ENCODE results near the gene PPARGC1A.
A peak's percentile ranks its signal among the peaks of the same experiment; 100 is the strongest.

PPARGC1A gene

DNA sequence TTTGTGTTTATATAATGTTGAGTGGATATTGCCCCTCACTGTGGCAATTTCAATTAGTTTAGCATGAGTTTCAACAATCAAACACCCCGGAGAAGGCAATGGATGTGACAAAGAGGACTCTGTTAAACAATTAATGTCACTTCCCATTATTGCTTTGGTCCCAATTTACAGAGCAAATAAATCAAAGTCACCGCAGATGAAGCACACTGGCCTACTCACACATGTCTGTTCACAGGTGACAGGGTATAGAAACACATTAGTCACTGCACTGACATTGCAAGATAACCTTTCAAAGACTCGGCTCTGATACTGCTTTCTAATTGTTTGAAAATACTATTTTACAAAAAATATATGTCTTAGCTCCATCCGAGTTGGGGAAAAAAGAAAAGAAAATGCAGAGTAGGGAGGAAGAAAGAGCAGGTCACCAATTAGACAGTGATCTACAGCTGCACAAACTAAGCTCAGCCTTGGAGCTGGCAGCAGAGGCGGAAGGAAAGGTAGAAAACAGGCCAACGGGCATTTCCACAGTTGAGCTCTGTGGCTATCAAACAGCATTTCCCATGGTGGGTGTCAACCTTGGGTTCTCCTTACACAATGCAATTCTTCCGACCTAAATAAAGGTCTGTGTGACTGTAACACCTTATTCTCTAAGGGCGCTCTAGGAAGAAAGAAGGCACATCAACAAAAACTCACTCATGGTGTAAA is 53.9 kb downstream of the PPARGC1A start:
- DNase-seq, result no peak

DNA sequence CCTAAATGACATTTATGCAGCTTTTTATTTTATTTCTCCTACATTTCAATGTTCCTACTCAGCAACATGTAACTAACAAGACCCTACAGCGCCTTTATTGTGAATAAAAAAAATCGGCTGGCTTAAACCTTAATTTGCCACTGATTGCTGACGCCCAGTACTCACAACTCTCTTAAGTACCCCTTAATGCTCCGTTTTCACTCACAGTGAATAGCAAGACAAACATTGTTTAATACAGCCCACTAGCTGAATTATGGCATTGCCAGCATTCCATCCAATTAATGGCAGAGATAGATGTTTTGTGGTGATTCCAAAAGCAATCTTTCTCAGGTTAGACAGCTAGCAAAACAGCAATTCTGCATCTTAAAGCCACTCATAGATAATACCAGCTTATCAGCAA is 61.1 kb downstream of the PPARGC1A start:
- DNase-seq, result peak; percentile 43

DNA sequence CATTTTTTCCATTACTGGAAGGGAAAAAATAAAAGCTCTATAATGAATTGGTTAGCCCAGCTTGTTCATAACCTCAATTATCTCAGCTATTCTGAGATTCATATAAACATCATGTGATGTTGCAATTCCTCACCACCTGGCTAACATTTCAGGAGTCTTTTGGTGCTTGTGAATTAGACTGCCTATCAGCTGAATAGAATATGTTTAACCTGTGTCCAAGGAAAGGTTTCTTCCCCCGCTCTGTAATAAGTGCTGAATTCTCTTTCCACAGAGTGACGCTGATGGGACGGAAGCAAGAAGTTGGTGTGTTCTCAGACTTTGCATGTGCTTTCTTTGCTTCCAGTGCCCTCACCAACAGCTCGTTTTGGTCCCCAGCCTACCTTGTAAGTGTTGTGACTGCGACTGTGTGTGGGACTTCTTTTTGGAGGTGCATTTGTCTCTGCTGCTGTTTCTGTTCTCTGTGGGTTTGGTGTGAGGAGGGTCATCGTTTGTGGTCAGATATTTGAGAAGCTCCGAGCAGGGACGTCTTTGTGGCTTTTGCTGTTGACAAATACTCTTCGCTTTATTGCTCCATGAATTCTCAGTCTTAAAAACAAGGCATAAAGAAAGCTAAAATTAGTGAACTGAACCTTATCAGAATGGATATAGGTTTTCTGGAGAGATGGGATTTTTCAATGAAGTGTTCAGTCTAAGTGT is 61.7 kb downstream of the PPARGC1A start:
- DNase-seq, result no peak

DNA sequence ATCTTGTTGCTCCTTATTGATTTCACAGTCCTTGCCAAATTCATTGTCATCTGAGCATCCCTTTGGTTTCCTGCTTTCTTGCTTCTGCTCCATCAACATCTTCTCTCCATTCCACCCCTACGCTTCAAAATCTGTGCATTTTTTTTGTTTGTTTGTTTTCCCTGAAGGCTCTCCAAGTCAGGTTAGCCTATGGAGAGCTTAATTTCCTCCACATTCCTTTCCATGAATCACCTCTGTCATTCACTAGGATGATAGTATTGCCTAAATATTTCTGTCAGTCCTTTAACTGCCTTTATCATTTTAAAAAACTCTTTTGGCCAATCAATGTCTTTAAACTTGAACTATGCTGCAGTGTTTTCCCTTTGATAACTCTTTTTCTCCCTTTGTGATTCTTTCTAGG is 67.7 kb downstream of the PPARGC1A start:
- DNase-seq, result no peak

DNA sequence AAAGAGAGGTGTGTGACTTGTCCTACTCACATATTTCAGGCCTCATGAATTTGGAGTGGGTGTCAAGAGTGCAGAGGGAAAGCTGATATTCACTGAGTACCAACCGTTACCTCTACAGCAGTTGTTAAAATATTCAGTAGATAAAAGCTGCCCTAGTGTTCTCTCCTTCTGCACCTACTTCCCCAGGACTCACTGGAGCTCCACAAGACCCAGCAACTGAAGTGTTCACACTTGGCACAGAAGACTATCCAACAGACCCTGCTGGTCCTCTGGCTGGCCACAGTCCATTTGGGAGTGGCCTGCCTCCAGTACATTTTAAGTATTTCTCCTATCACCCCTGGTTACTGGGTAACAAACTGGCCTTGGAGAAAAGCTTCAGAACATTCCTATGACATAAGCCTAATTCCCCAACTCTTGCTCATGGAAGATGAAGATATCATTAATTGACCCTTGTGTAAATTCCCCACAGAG is 70.8 kb downstream of the PPARGC1A start:
- no peak for DNase-seq

DNA sequence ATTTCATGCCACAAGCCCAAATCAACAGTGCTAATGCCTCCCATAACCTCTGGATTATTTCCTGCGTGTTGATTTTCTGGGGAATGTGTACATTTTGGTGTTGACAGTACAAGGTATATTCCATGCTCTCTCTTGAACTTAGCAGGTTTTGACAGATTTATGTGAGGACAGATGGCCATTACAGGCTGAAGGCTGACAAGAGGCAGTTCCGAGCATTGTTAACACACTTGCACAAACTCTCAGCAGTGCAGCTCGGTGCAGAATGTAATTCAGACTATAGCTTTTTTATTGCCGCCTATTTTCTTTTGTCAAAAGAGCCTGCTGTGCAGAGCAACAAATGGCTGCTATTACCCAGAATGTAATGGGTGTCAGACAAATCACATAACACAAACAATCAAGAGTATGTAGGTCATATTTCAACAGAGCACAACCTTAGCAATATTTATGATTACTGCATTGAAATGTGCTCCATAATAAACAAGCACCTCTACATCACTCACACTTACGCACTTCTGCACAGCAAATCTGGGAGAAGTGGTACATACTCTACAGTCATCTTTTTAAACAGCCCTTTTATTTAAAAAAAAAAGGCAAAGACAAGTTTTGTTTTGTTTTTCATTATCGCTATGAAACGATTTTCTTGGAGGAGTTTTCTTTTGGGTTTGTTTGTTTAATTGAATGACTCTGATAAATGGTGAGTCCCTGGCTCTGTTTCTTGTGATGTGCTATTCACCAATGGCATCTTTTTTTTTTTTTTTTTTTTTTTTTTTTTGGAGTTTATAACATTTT is 71.6 kb downstream of the PPARGC1A start:
- DNase-seq, result peak; percentile 56

DNA sequence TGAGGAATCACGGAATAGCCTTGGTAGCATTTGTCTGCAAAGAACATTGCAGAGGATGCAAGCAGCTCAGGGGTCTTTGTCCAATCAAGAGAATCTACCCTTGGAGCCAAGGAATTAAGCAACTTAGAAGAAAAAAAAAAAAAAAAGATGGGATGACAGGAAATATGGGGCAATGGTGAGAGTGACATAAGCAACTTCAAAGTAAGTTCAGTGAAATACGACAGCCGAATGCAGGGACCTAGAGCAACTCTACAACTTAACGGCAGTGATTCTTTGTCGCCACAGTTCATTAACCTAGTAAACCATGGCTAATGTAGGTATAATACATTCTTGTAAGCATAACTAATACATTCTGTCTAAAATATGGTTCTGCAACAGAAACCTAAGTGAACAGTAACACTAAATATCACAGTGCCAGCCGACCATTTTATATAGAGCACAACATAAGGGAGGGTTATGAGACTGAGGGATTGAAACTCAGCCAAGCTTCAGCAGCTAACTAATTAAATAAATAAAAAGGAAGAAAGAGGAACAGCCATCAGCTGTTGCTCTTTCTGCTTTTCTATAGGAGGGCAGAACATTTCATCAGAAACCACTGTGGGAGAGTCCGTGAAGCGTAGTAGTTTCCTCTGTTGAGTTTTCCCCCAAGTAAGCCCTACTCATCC is 74.7 kb downstream of the PPARGC1A start:
- no peak for DNase-seq

DNA sequence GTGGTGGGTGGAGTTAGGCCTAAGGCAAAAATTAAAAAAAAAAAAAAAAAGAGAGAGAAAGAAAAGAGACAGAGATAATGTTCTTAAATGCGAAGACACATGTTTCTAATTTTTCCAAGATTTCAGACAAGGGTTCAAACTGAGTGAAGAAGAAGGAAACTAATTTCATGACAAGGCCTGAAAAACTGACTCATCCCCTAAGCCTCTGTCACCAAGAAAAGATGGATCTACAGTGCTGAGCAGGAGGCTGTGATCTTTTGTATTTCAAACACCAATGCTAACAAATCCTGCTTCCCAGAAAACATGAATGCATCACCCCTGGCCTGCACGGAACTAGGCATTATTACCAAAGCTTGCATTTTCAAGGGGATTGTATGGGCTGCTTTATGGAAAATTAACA is 75.3 kb downstream of the PPARGC1A start:
- DNase-seq, result no peak

DNA sequence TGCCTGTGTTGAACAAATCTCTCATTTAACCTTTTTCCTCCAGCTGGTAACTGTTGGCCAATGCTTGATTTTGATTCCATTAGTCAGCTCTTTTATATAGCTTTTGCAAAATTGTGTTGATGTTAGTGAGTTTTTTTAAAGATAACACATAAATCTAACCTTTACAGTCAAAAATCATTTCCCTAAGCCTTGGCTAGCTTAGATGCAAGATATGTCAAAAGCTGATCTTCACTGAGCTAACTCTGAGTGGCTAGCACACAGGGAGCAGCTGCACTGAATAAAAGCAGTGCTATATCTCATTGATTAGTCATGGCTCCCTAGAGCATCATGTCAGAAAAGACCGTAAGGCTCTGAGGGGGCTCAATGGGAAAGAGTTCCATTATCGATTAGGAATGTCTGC is 78.7 kb downstream of the PPARGC1A start:
- DNase-seq, result no peak

DNA sequence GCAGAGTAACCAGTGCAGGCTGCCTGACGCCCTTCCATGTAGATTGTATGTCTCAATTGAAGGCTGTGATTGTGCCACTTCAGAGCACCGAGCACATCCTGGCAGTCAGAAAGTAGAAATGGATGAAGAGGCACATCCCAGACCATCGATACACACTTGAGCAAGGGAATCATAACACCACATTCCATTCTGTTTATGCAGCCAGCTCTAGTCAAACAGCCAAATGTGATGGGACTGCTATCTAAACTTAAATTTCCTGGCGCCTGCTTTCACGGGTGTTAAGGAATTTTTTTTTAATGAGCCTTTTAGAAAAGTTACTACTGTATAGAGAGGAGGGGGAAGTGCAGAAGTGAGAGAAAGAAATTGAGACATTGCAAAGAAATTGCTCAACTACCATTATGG is 84.4 kb downstream of the PPARGC1A start:
- no peak for DNase-seq

DNA sequence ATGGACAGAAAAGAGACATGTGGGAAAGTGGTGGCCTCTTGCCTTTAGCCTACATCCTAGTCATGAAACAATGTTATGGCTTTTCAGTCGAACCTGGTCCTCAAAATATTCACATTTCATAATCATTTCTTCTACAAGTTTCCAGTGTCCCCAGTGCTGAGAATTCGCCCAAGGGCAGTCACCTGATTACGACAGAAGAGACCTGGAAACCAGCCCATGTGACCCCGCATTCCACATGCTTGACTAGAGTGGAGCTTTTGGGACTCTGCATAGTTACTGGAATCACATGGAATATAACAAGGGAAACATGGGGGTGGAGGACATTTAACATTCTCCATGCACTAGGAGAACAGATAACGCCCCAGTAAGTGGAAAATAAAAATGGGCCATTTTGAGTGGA is 100.1 kb downstream of the PPARGC1A start:
- DNase-seq, result no peak

DNA sequence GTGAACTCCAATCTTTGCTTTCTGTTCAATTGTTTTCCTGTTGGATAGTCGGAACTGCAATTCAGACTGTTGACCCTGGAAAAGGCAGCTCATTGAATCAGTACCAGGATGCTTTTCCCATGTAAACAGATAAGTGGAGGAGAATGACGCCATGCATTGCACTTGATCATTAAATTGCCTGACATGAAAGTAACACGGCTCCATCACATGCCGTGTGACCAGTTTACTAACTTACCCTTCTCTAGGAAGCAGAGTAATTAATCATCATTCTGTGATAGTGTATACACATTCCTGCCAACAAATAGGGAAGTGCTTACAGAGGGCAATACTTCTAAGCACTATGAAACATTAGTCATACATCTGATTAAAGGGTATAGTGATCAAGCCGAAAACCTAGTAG is 101.4 kb downstream of the PPARGC1A start:
- no peak for DNase-seq

DNA sequence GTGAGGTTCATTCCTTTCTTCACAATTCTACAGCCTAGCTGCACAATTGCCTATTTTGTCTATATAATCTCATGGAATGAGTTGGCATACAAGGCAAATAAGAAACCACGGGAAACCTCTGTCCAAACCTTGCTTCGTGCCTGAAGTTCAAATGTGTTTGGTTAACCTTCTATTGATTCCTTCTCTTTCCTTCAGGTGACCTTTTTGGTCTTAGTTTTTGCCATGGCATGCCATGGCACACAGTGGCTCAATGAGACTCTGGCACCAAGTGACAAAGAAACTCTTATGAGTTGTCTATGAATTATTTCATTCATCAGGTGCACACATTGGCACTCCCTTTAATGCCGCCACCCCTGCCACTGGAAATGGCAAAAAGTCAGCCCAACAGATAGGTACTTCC is 101.8 kb downstream of the PPARGC1A start:
- no peak for DNase-seq

DNA sequence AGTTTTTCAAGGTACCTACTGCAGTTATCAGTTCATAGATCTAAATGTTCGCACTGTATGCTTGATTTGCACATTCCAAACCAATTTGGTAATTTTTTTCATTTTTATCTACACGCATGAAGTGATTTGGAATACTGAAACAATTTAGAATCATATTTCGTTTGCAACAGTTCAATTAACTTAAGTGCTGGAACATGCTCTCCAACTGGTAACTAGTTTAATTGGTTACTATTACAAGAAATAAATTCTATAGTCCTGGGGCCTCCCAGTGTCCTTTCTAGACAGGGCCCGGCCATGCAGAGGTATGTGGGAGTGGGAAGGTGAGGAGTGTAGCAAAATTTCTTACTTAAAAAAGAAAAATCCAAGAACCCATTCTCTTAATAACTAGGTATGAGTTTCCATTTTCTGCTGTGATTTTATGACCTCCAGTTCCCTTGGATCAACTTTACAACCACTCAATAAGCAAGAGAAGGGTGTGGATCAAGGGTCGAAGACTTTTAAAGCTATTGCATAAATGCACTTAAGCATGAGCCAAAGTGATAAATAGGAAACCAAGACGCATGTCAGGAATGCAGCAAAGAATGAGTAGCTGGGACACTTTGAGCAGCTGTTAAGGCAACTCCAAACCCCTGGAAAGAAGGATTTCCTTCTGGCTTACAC is 106.9 kb downstream of the PPARGC1A start:
- DNase-seq, result no peak

DNA sequence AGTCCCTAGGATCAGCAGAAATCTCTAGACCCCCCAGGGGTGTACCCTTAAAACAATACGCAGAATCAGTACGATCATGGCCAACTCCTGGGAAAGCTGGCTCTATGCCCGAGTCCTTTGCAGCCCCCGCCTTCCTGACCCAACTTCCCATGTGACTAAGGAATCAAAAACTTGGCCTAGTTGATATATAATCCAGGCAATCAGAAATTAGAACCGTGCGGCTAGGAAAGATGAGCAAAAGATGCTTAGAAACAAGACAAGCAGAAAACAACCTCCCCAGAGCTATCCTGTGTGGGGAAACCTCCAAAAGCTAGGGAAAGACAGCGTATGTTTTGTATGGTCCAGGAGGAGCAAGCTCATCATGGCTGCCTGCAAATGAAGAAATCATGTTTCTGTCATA is 110.0 kb downstream of the PPARGC1A start:
- DNase-seq, result no peak

DNA sequence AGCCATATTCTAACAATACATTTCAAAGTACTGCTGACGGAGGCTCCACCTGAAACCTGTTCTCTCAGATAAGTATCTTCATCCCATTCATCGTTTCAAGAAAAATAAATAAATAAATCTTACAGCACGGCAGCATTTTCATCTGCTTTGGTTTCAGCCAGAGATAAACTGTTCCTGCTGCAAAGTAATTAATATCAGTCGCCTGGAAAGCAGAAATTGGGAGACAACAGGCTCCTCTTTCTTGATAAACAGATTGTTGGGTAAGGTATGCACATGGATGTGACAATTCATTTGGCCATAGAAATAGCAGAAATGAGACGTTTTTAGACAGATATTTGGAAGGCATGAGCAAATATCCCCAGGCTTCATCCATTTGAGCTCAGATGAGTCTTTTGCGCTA is 110.4 kb downstream of the PPARGC1A start:
- DNase-seq, result no peak

DNA sequence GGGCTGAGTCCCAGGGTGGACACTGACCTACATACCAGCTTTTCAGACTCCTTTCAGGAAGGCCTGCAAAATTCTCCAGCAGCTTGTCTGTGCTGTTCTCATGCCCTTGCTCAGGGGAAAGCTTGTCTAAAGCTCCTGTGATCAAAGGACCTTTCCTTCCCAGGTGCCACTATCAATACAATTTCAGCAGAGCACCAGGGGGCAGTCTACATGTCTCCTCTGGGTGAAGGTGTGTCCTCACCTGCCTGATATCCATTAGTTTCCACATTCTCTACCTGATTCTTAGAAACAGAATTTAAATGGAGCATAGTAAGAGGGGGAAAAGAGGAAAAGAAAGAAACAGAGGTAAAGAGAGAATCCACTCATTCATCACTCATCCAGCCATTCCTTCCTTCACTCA is 114.2 kb downstream of the PPARGC1A start:
- DNase-seq, result no peak

DNA sequence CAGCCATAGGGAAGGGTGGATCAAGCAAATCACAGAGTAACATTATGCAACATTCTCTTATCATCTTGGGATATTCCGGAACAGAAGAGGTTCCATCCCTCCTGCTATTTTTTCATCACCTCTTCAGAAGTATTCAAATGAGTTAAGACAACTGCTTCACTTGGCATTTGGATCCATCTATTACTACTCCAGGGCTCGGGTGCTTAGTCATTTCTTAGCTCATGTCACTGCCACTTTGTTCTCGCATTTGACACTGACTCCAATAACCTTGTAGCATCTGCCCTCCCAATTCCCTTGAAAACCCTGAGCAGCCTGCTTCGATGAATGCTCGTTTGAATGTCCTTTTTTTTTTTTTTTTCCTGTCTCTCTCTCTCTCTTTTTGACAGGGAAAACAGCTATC is 114.9 kb downstream of the PPARGC1A start:
- no peak for DNase-seq

DNA sequence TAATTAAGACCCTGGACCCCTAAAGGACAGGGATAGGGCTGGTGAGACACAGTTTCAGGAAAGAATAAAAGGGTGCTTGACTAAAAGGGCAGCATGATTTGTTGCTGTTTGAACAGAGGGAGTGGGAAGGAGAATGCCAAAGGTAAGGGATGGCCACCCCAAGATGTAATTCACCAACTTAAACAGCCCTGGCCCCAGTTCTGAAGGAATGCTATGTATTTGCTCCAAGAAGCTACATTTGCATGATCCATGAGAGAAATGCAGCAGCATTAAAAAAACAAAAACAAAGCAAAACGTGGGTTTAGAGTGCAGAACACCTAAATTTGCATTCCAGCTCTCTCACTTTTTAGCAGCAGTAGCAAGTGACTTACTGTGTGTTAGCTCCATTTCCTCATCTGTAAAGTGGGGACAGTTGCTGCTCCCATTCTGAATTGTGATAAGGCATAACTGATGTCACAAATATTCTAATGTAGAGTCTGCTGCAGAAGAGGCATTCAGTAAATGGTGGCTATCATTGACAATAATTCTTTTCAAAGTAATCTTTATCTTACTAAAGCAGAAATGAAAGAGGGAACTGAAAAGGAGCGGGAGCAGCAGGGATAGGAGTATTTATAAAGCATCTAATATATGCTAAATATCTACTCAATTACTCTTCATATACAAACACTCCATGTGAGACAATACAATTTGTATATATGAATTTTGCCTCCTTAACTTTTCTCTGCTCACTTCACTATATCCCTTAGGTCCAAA is 115.8 kb downstream of the PPARGC1A start:
- DNase-seq, result no peak

DNA sequence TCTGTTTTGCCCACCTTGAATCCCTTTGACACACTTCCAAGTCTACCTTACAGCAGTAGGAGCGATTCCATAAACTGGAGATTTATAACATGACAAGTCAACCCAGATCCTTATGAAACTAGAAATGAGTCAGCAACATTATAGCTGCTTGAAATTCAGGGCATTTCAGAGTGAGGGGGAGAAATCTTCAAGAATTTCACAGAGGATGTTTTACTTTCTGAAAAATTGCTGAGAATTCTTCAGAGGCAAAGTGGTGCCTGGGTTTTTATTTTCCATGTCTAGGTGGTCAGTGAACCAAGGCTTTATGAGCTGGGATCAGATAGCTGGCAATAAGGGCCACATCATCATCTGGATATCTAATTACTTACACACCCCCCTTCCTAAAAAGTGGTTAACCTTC is 119.8 kb downstream of the PPARGC1A start:
- no peak for DNase-seq

DNA sequence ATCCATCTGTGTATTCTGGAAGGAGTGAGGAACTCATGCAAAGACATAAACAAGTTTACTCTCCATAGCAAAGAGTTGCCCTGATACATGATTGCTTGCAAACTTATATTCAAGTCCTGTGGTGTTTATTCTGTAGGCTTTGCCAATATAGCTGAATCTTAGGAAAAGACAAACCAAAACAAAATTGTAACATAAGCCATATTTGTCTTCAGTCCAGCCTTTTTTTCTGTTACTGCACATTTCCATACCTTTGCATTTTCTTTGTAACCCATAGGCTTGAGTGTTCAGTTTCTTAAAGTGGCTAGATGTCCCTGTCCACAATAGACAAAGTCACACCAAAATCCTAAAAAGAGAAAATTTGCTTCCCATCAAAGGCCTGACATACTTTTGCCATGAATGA is 120.4 kb downstream of the PPARGC1A start:
- DNase-seq, result no peak

DNA sequence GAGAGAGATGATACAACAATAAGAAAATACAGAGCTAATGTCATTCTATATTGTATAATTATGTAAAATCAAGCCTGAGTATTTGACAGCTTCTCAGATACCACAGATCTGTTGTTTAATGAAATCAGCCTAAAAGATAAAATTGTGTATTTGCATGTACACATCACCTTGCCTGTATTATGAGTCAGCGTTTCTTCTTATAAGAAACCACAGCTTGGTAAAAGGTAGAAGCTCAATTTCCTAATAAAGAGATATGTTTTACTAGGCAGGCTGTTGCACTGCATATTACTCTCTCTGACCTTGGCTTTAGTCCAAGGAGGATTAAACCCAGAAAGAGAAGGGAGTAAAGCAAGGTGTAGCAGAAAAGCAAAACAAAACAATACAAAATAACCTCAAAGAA is 121.3 kb downstream of the PPARGC1A start:
- DNase-seq, result no peak

Measured in NCI-H1092 (cell line).